AG04450 (cell line): ENCODE measurements around the gene LYPD5. TPM values are rescaled to one million over a fixed set of nuclear protein-coding genes. Genes with fewer than 3 reads are reported as not detected.

ENCODE experiments used
- CTCF ChIA-PET: fragments of 300-600, 350-600 bp; formaldehyde crosslinking; extraction: SDS; loops from one replicate; lab custom pipeline; 2022; ENCODE audit warnings: antibody characterized with exemption, inconsistent platforms; lab: Charles Lee
- POLR2A ChIA-PET: fragments of 350-600 bp; formaldehyde crosslinking; extraction: SDS; loops from one replicate; lab custom pipeline; 2021; ENCODE audit warnings: antibody characterized with exemption, inconsistent platforms; lab: Yijun Ruan, JAX
- DNase-seq: peaks from one replicate; pipeline ENCODE4 v3.0.0-alpha.2; 2011; ENCODE audit warnings: low read depth, low spot score
- H3K27ac ChIP-seq: one replicate; pipeline ENCODE4 v1.5.1; 2012; ENCODE audit warnings: low read depth, low read length, control low read depth
- H3K27me3 ChIP-seq: one replicate; pipeline ENCODE4 v1.6.0; 2012; ENCODE audit warnings: low read length; ENCODE audit not compliant: control insufficient read depth, insufficient read depth
- H3K4me3 ChIP-seq: 2 replicates; pipeline ENCODE4 v1.5.1; 2011; ENCODE audit warnings: mild to moderate bottlenecking, low read depth, low read length, control low read depth
- H3K9me3 ChIP-seq: 2 replicates; pipeline ENCODE4 v1.5.1; 2012; ENCODE audit warnings: low read length; ENCODE audit not compliant: control insufficient read depth, insufficient read depth
- CTCF ChIP-seq: IDR thresholded peaks from 2 replicates; pipeline ENCODE4 v1.5.1; 2011; ENCODE audit warnings: low read depth, low read length, control low read depth, inconsistent platforms
- polyA plus RNA-seq: library from polyadenylated mRNA; depleted of rRNA; stranded (reverse); fragments of >200 nt; gene quantifications from 2 replicates; pipeline ENCODE4 v1.2.3, GENCODE V29; 2011

The LYPD5 gene
- polyA plus RNA-seq, 1 experiment: 0.66 TPM

- DNase-seq: no peak
- CTCF ChIA-PET: interaction anchor here (0.8 to 4.0 kb wide), 4 partner anchors 12 to 100 kb away, joined by 3 to 30 read pairs (median 4); partner anchors contain the start of gene SMG9
- TF ChIP-seq CTCF: no peak
Measured at GRCh38 chr19:43768273-43769050, 33.8 kb downstream of the LYPD5 start.

GRCh38 chr19:43767818-43768217 is 34.4 kb downstream of the LYPD5 start:
- Histone ChIP-seq H3K9me3 (no peaks in the 10 kb centered on the region), H3K4me3 (no peak overlapping the region), H3K27ac (no peak overlapping the region), H3K27me3 (peaks cover 3% of the 10 kb centered on the region)
- ChIA-PET CTCF (interaction anchor here (1.4 to 4.0 kb wide), 4 partner anchors 11 to 41 kb away, joined by 3 to 30 read pairs (median 5); partner anchors contain the start of gene SMG9), POLR2A (interaction anchor here (2.0 kb wide), 1 partner anchor 13 kb away, joined by 5 read pairs; the partner anchor contains the start of gene SMG9)
- no peak for DNase-seq
- no peak for TF ChIP-seq CTCF

More at GRCh38 chr19:43768273-43769050, 33.8 kb downstream of the LYPD5 start:
- Histone ChIP-seq H3K9me3 (no peaks in the 10 kb centered on the region), H3K27me3 (peaks cover 8% of the 10 kb centered on the region), H3K27ac (peak overlapping the region; percentile 11), H3K4me3 (no peak overlapping the region)
- POLR2A ChIA-PET: no interaction called here

- no peak for TF ChIP-seq CTCF
- DNase-seq: no peak
- Histone ChIP-seq H3K27ac (no peak overlapping the region), H3K27me3 (peaks cover 3% of the 10 kb centered on the region), H3K9me3 (no peaks in the 10 kb centered on the region), H3K4me3 (no peak overlapping the region)
- ChIA-PET POLR2A (interaction anchor here (2.0 kb wide), 1 partner anchor 13 kb away, joined by 5 read pairs; the partner anchor contains the start of gene SMG9), CTCF (interaction anchor here (1.4 to 4.0 kb wide), 3 partner anchors 11 to 41 kb away, joined by 3 to 30 read pairs (median 7); partner anchors contain the start of gene SMG9)
Measured at GRCh38 chr19:43767316-43767715, 34.9 kb downstream of the LYPD5 start.

- ChIA-PET CTCF (interaction anchor here (0.9 to 4.0 kb wide), 10 partner anchors 9 to 42 kb away, joined by 3 to 30 read pairs (median 4); partner anchors contain the start of gene SMG9), POLR2A (interaction anchor here (2.0 kb wide), 1 partner anchor 12 kb away, joined by 5 read pairs; the partner anchor contains the start of gene SMG9)
- Histone ChIP-seq H3K4me3 (no peak overlapping the region), H3K27me3 (no peaks in the 10 kb centered on the region), H3K9me3 (no peaks in the 10 kb centered on the region), H3K27ac (no peak overlapping the region)
- DNase-seq: no peak
- TF ChIP-seq CTCF: no peak
Measured at GRCh38 chr19:43766755-43767043, 35.5 kb downstream of the LYPD5 start.
